Right lobe of liver (tissue), 4 donors: ENCODE measurements around the gene ADIPOR2.

Source experiments
- POLR2A ChIP-seq: fragments of 450-650 bp; IDR thresholded peaks from one replicate; pipeline ENCODE4 v1.6.1; 2017; ENCODE audit warnings: antibody characterized with exemption, mild to moderate bottlenecking
- TF ChIP-seq, protein P1 (sequence below), 4 donors: fragments of 200-600 bp in 3 of 4; fragments of 450-650 bp in 1 of 4; IDR thresholded peaks; one replicate each; pipeline versions ENCODE4 v1.5.1 to v1.8.0; 2016 to 2022; ENCODE audit warnings: antibody characterized with exemption in 4 of 4, mild to moderate bottlenecking in 2 of 4
- donor health status: DM: no; HTN: no; CAD: no.
- donor health status: DM: no; HTN: no; CAD: no.
- donor health status: DM: no; HTN: yes; CAD: no.

DNA sequence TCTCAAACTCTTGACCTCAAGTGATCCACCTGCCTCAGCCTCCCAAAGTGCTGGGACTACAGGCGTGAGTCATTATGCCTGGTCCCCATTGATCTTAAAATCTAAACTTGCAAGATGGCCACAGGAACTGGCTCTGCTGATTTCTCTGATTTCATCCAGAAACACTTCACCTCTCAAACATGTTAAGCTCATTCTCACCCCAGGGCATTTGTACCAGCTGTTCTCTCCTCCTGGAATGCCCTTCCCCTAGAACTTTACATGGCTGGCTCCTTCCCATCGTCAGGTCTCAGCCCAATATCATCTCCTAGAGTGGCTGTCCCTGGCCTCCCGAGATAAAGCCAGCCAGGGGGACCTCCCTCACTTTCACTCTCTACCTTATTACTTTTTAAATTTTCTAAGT, 124.2 kb downstream of the ADIPOR2 start:
- TF ChIP-seq, protein P1, sequence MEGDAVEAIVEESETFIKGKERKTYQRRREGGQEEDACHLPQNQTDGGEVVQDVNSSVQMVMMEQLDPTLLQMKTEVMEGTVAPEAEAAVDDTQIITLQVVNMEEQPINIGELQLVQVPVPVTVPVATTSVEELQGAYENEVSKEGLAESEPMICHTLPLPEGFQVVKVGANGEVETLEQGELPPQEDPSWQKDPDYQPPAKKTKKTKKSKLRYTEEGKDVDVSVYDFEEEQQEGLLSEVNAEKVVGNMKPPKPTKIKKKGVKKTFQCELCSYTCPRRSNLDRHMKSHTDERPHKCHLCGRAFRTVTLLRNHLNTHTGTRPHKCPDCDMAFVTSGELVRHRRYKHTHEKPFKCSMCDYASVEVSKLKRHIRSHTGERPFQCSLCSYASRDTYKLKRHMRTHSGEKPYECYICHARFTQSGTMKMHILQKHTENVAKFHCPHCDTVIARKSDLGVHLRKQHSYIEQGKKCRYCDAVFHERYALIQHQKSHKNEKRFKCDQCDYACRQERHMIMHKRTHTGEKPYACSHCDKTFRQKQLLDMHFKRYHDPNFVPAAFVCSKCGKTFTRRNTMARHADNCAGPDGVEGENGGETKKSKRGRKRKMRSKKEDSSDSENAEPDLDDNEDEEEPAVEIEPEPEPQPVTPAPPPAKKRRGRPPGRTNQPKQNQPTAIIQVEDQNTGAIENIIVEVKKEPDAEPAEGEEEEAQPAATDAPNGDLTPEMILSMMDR (IDR thresholded peaks at IDR 0.05) = no peak
- TF ChIP-seq POLR2A = no peak
